GM23248 (cell line): ENCODE data around the gene EIF4G3.

Source experiments
- EZH2 ChIP-seq: fragments of 200-600 bp; sonication (generic); IDR thresholded peaks from 2 replicates; pipeline ENCODE4 v1.6.1; 2018; ENCODE audit warnings: antibody characterized with exemption, mild to moderate bottlenecking; ENCODE audit not compliant: insufficient read depth, poor library complexity, severe bottlenecking
- EZH2phosphoT487 ChIP-seq: fragments of 200-600 bp; sonication (generic); IDR thresholded peaks from 2 replicates; pipeline ENCODE4 v1.6.1; 2018; ENCODE audit warnings: antibody characterized with exemption, moderate library complexity, mild to moderate bottlenecking, low read depth; ENCODE audit not compliant: insufficient read depth

GRCh38 chr1:21141030-21141429 is 35.7 kb downstream of the EIF4G3 start:
- TF ChIP-seq EZH2 (no peak), EZH2phosphoT487 (no peak)
